ENCODE data around the gene HMBS. TPM values are rescaled to one million over a fixed set of nuclear protein-coding genes. Genes with fewer than 3 reads are reported as not detected.

The HMBS gene
- total RNA-seq, 2 donors from 2014 or later, result 18.0 to 53.9 TPM

GRCh38 chr11:119112314-119113020 lies 27.8 kb downstream of the HMBS start:
- peaks cover 16% of the 10 kb centered on the region for H3K36me3 Mint-ChIP-seq
- no peak for ATAC-seq
- DNase-seq (ENCODE audit: low spot score), result no peak
- no peaks in the 10 kb centered on the region for H3K9me3 Mint-ChIP-seq
- H3K4me3 Mint-ChIP-seq, result no peak overlapping the region
- peaks cover 27 to 34% of the 10 kb centered on the region in 2 donors for H3K4me1 Mint-ChIP-seq (ENCODE audit: low read depth in 2 of 2)
- H3K27ac Mint-ChIP-seq, result no peak overlapping the region
- no peaks in the 10 kb centered on the region for H3K27me3 Mint-ChIP-seq

GRCh38 chr11:119113716-119114115 lies 29.0 kb downstream of the HMBS start:
- H3K36me3 Mint-ChIP-seq, result peaks cover 16% of the 10 kb centered on the region
- H3K27me3 Mint-ChIP-seq, result no peaks in the 10 kb centered on the region
- no peak for ATAC-seq
- no peak for DNase-seq (ENCODE audit: low spot score)
- H3K4me1 Mint-ChIP-seq (ENCODE audit: low read depth in 2 of 2), result peaks cover 21 to 26% of the 10 kb centered on the region in 2 donors
- no peak overlapping the region for H3K27ac Mint-ChIP-seq
- no peak overlapping the region for H3K4me3 Mint-ChIP-seq
- H3K9me3 Mint-ChIP-seq, result no peaks in the 10 kb centered on the region

DNA sequence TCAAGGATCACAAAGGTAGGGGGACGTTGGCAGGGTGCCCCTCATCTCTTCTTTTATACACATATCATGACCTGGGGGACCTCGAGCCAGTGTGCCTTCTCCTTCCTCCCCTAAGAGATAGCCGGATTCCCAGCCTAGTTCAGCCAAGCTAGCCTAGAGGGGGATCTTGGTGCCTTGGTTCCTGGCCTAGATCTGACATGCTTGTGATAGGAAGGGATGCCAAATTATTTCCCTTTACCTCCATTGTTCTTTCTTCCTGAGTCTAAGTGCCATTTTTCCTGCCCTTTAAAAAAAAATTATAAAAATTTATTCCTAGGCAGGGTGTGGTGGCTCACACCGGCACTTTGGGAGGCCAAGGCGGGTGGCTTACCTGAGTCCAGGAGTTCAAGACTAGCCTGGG lies 29.7 kb downstream of the HMBS start:
- Mint-ChIP-seq H3K4me3 (no peak overlapping the region), H3K36me3 (peaks cover 16% of the 10 kb centered on the region), H3K4me1 (ENCODE audit: low read depth in 2 of 2) (peaks cover 15 to 20% of the 10 kb centered on the region in 2 donors), H3K27ac (no peak overlapping the region), H3K27me3 (no peaks in the 10 kb centered on the region), H3K9me3 (no peaks in the 10 kb centered on the region)
- DNase-seq (ENCODE audit: low spot score) (no peak), ATAC-seq (no peak)

DNA sequence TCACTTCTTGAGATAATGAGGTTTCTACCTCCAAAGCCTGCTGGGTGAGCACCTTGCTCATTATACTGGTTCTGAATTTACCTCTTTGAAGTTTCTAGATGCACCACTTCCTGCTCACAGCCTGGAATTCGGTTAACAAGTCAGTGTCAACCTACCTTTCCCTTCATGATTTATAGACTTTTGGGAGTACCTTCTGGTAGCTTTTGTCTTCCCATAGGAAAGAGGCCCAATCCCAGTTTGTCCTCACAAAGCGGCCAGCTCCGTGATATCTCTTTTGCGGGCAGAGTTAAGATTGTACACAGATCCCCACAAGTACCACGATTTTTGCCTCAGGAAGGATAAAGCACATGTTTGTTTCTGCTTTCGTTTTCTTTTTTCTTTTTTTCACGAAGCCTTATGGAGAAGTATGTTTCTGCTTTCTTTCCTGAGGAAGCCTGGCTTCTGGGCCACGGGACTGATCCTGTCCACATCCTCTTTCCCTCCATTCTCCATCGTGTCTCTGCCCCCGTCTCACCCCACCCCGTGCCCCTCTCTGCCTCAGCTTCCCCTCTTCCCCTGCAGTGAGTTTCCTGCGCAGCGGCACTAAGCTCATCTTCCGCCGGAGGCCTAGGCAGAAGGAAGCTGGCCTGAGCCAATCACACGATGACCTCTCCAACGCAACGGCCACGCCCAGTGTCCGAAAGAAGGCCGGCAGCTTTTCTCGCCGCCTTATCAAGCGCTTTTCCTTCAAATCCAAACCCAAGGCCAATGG lies 31.0 kb downstream of the HMBS start:
- DNase-seq (ENCODE audit: low spot score), result no peak
- Mint-ChIP-seq H3K36me3 (peaks cover 16% of the 10 kb centered on the region), H3K4me3 (no peak overlapping the region)

GRCh38 chr11:119116235-119116594 lies 31.5 kb downstream of the HMBS start:
- DNase-seq (ENCODE audit: low spot score) (no peak), ATAC-seq (no peak)
- Mint-ChIP-seq H3K36me3 (peaks cover 16% of the 10 kb centered on the region), H3K27ac (no peak overlapping the region), H3K4me3 (no peak overlapping the region), H3K9me3 (no peaks in the 10 kb centered on the region), H3K27me3 (no peaks in the 10 kb centered on the region), H3K4me1 (ENCODE audit: low read depth in 2 of 2) (peaks cover 19% of the 10 kb centered on the region in 2 donors)

More for the DNA sequence above, 31.0 kb downstream of the HMBS start:
- H3K4me1 Mint-ChIP-seq (ENCODE audit: low read depth in 2 of 2), result peaks cover 13 to 15% of the 10 kb centered on the region in 2 donors
- H3K9me3 Mint-ChIP-seq, result no peaks in the 10 kb centered on the region
- no peak for ATAC-seq
- H3K27me3 Mint-ChIP-seq, result no peaks in the 10 kb centered on the region
- H3K27ac Mint-ChIP-seq, result peak overlapping the region; percentile 68 to 71

DNA sequence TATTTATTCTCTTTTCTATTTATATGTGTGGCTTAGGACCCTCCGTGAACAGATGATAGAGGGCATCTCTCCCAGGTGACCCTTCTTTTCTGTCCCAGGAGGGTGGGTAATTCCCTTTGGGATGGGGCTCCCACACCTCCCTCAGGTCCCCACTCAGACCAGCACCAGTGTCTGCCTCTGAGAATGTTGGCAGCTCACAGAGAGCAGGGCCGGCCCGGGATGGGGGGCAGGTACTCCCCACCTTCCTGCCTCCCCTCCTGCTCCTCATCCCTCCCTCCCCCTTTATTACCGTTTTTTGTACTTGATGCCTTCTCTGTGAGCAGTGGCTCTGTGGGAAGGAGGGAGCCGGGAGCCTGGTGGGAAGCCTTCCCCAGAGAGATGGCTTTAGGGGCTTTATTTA lies 31.9 kb downstream of the HMBS start:
- DNase-seq (ENCODE audit: low spot score) (no peak), ATAC-seq (no peak)
- H3K27ac Mint-ChIP-seq, result peak overlapping the region in 1 of 2 donors; percentile 5
- peaks cover 18 to 21% of the 10 kb centered on the region in 2 donors for H3K4me1 Mint-ChIP-seq (ENCODE audit: low read depth in 2 of 2)
- H3K9me3 Mint-ChIP-seq, result no peaks in the 10 kb centered on the region
- no peaks in the 10 kb centered on the region for H3K27me3 Mint-ChIP-seq
- peaks cover 12% of the 10 kb centered on the region for H3K36me3 Mint-ChIP-seq
- no peak overlapping the region for H3K4me3 Mint-ChIP-seq

- no peak overlapping the region for H3K4me3 Mint-ChIP-seq
- ATAC-seq, result no peak
- peaks cover 7% of the 10 kb centered on the region for H3K36me3 Mint-ChIP-seq
- DNase-seq (ENCODE audit: low spot score), result no peak
- no peaks in the 10 kb centered on the region for H3K9me3 Mint-ChIP-seq
- H3K27ac Mint-ChIP-seq, result peak overlapping the region in 1 of 2 donors; percentile 5
- peaks cover 19 to 26% of the 10 kb centered on the region in 2 donors for H3K4me1 Mint-ChIP-seq (ENCODE audit: low read depth in 2 of 2)
- H3K27me3 Mint-ChIP-seq, result no peaks in the 10 kb centered on the region
These were observed 32.5 kb downstream of the HMBS start for GRCh38 chr11:119117004-119117706.

DNA sequence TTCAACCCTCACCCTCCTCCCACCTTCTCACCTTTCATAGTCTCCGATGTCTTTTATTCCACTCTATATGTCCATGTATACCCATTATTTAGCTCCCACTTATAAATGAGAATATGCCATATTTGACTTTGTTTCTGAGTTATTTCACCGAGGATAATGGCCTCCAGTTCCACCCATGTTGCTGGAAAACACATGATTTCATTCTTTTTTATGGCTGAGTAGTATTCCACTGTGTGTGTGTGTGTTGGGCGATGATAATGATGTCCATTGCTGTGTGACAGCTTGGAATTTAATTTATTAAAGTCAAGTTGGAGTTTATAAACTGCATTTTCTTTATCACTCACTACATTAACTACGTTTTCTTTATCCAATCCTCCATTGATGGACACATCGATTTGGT lies 33.5 kb downstream of the HMBS start:
- Mint-ChIP-seq H3K36me3 (peaks cover 7% of the 10 kb centered on the region), H3K4me1 (ENCODE audit: low read depth in 2 of 2) (peaks cover 24 to 37% of the 10 kb centered on the region in 2 donors), H3K27me3 (no peaks in the 10 kb centered on the region), H3K27ac (no peak overlapping the region), H3K4me3 (no peak overlapping the region), H3K9me3 (no peaks in the 10 kb centered on the region)
- DNase-seq (ENCODE audit: low spot score) (no peak), ATAC-seq (no peak)

DNA sequence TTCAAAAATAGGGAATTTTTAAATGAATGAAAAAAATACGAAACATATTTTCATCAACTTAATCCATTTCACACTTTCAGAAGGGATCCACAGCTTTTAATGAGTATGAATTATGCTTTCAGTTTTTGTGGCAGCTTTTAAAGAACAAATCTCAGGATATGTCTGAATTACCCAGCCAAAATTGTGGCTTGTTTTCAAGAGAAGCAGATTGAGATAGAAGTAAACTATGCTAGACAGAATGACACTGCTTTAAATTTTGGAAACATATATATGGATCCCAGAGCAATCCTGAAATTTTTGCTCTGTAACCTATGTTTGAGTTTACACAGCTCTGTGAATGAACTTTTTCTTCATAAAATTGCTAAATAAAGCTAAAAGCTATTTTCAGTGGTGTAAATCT lies 34.3 kb downstream of the HMBS start:
- Mint-ChIP-seq H3K36me3 (peaks cover 7% of the 10 kb centered on the region), H3K4me1 (ENCODE audit: low read depth in 2 of 2) (peaks cover 24 to 38% of the 10 kb centered on the region in 2 donors), H3K27ac (no peak overlapping the region), H3K27me3 (no peaks in the 10 kb centered on the region), H3K9me3 (no peaks in the 10 kb centered on the region), H3K4me3 (no peak overlapping the region)
- DNase-seq (ENCODE audit: low spot score) (no peak), ATAC-seq (no peak)

DNA sequence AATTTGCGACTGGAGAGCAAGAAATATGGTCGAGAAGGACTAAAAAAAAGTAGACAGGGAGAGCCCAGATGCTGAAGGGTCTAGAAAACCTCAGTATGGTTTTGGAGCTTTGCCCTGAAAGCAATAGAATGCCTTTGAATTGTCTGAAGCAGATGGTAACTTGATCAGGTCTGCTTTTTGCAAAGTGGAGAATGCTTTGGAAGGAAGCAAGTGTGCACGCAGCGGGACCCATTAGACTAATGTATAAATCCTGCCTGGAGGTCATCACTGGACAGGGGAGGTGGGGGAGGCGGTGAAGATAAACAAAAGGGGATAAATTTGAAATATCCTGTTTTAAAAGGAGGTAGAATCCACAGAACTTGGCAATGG lies 35.9 kb downstream of the HMBS start:
- H3K4me3 Mint-ChIP-seq, result peak overlapping the region; percentile 98
- ATAC-seq, result no peak
- DNase-seq (ENCODE audit: low spot score), result no peak
- no peaks in the 10 kb centered on the region for H3K27me3 Mint-ChIP-seq
- H3K4me1 Mint-ChIP-seq (ENCODE audit: low read depth in 2 of 2), result peaks cover 21 to 32% of the 10 kb centered on the region in 2 donors
- H3K9me3 Mint-ChIP-seq, result no peaks in the 10 kb centered on the region
- H3K36me3 Mint-ChIP-seq, result peaks cover under 1% of the 10 kb centered on the region
- peak overlapping the region; percentile 74 to 90 for H3K27ac Mint-ChIP-seq

GRCh38 chr11:119121008-119121810 lies 36.5 kb downstream of the HMBS start, which contains the start of gene HINFP:
Gene HINFP, plus strand, starts transcription at chr11:119121580. Its CDS starts 5,365 bp downstream, at chr11:119126945.
- Mint-ChIP-seq H3K36me3 (no peaks in the 10 kb centered on the region), H3K27ac (peak within 1 kb of the TSS; percentile 74 to 90), H3K9me3 (no peaks in the 10 kb centered on the region), H3K4me1 (ENCODE audit: low read depth in 2 of 2) (peaks cover 18 to 32% of the 10 kb centered on the region in 2 donors), H3K4me3 (peak within 1 kb of the TSS; percentile 98), H3K27me3 (no peaks in the 10 kb centered on the region)
- DNase-seq (ENCODE audit: low spot score) (peak; percentile 100), ATAC-seq (peak; percentile 99)

GRCh38 chr11:119121811-119122124 lies 37.1 kb downstream of the HMBS start:
- H3K4me1 Mint-ChIP-seq (ENCODE audit: low read depth in 2 of 2), result peaks cover 20 to 32% of the 10 kb centered on the region in 2 donors
- peak overlapping the region; percentile 98 for H3K4me3 Mint-ChIP-seq
- ATAC-seq, result peak in 1 of 2 donors; percentile 29
- no peaks in the 10 kb centered on the region for H3K36me3 Mint-ChIP-seq
- peak overlapping the region; percentile 74 to 90 for H3K27ac Mint-ChIP-seq
- no peaks in the 10 kb centered on the region for H3K27me3 Mint-ChIP-seq
- H3K9me3 Mint-ChIP-seq, result no peaks in the 10 kb centered on the region
- no peak for DNase-seq (ENCODE audit: low spot score)

DNA sequence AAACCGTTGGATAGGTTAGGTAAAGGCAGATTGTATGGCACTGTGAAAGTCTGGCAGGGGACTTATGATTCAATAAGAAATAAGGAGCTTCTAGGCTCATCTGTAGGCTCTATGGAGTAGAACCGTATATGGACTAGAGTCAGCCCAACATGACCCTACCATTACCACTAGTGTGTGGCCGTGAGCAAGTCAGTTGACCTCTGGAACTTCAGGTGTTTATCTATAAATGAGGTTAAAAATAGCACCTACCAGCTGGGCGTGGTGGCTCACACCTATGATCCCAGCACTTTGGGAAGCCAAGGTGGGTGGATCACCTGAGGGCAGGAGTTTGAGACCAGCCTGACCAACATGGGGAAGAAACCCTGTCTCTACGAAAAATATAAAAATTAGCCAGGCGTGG lies 41.1 kb downstream of the HMBS start:
- Mint-ChIP-seq H3K27ac (no peak overlapping the region), H3K9me3 (no peaks in the 10 kb centered on the region), H3K4me3 (no peak overlapping the region), H3K4me1 (ENCODE audit: low read depth in 2 of 2) (peaks cover 15 to 23% of the 10 kb centered on the region in 2 donors), H3K36me3 (no peaks in the 10 kb centered on the region), H3K27me3 (no peaks in the 10 kb centered on the region)
- DNase-seq (ENCODE audit: low spot score) (no peak), ATAC-seq (no peak)

All from natural killer cell treated with Interleukin-12 subunit alpha and Interleukin-12 subunit beta and Interleukin-15 and Interleukin-18, amount 100 ng/mL, for 72 hours (primary cell).